ENCODE measurements around the gene CNGA3. TPM values are rescaled to one million over a fixed set of nuclear protein-coding genes. Genes with fewer than 3 reads are reported as not detected.

CNGA3 gene
- under 0.01 and 0.17 TPM in 2 replicates for total RNA-seq

GRCh38 chr2:98346311-98347236 lies at the start of gene CNGA3:
CNGA3 (plus strand) TSS chr2:98346456; CDS start chr2:98369976, 23,520 bp downstream.

GRCh38 chr2:98444436-98445176 lies 98.3 kb downstream of the CNGA3 start, which contains the start of gene INPP4A:
INPP4A (plus strand) TSS chr2:98444858; CDS start chr2:98520049, 75,191 bp downstream.

Other genes starting within 250 kb of the CNGA3 start
- 18.8 and 33.2 TPM in 2 replicates for gene INPP4A, start 98.4 kb downstream of the CNGA3 start, total RNA-seq